H1 (cell line): ENCODE results near the gene VSX1. TPM values are rescaled to one million over a fixed set of nuclear protein-coding genes. Genes with fewer than 3 reads are reported as not detected.

Experiments used
- CTCF ChIA-PET: fragments of 300-600 bp; sonication (Branson Sonifier 250); formaldehyde crosslinking; loops from one replicate; lab custom pipeline; 2021; ENCODE audit not compliant: partially characterized antibody; lab: Charles Lee
- POLR2A ChIA-PET: fragments of 300-600 bp; sonication (Branson Sonifier 250); formaldehyde crosslinking; loops from one replicate; lab custom pipeline; 2021; ENCODE audit warnings: inconsistent platforms; ENCODE audit not compliant: partially characterized antibody; lab: Charles Lee
- DNase-seq, 2 experiments: peaks; one replicate each; pipeline versions ENCODE4 v3.0.0 to v3.0.0-alpha.2; 2010 to 2022; ENCODE audit warnings: low spot score in 2 of 2, low read depth in 1 of 2, mixed read lengths in 1 of 2
- FAIRE-seq: peaks from 2 replicates; lab custom pipeline; 2011; peaks lifted over from hg19 to GRCh38; lab: Jason Lieb, UNC
- H2AFZ ChIP-seq: 2 replicates; pipeline ENCODE4 v1.8.1; 2012; ENCODE audit warnings: low read length, inconsistent platforms
- H2AK5ac ChIP-seq: 2 replicates; pipeline ENCODE4 v1.6.1; 2013; ENCODE audit warnings: low read depth, low read length
- H2BK120ac ChIP-seq: replicated peaks from 2 replicates; pipeline ENCODE3; 2013; ENCODE audit warnings: low read depth, low read length, inconsistent platforms
- H2BK12ac ChIP-seq: 2 replicates; pipeline ENCODE4 v1.6.1; 2013; ENCODE audit warnings: low read depth, low read length
- H2BK15ac ChIP-seq: 2 replicates; pipeline ENCODE4 v1.6.1; 2013; ENCODE audit warnings: low read length
- H2BK20ac ChIP-seq: 2 replicates; pipeline ENCODE4 v1.6.1; 2013; ENCODE audit warnings: low read length
- H2BK5ac ChIP-seq: 2 replicates; pipeline ENCODE4 v1.6.1; 2013; ENCODE audit warnings: low read depth, low read length
- H3K14ac ChIP-seq: 2 replicates; pipeline ENCODE4 v1.6.1; 2013; ENCODE audit warnings: inconsistent platforms; ENCODE audit not compliant: insufficient read length
- H3K18ac ChIP-seq: 2 replicates; pipeline ENCODE4 v1.6.1; 2013; ENCODE audit warnings: low read length; ENCODE audit errors: extremely low read depth
- H3K23ac ChIP-seq: 2 replicates; pipeline ENCODE4 v1.6.1; 2013; ENCODE audit warnings: inconsistent platforms; ENCODE audit not compliant: insufficient read length
- H3K23me2 ChIP-seq: 2 replicates; pipeline ENCODE4 v1.6.1; 2013; ENCODE audit warnings: low read depth, low read length
- H3K27ac ChIP-seq: 2 replicates; pipeline ENCODE4 v1.6.1; 2011; ENCODE audit warnings: low read depth, low read length, inconsistent platforms
- H3K27me3 ChIP-seq, 4 experiments: replicated peaks in 1 of 4; 1 replicate in 1 of 4; 2 replicates in 3 of 4; pipeline versions ENCODE4 v1.6.1 to v1.8.1; 2011 to 2013; ENCODE audit warnings: low read length in 3 of 4, mild to moderate bottlenecking in 3 of 4, inconsistent platforms in 2 of 4, mixed read lengths in 2 of 4, moderate library complexity in 1 of 4; ENCODE audit not compliant: control insufficient read depth in 3 of 4, insufficient read depth in 3 of 4; ENCODE audit errors: extremely low read depth in 1 of 4
- H3K36me3 ChIP-seq, 4 experiments: 2 replicates each; pipeline versions ENCODE4 v1.6.1 to v1.8.1; 2011 to 2013; ENCODE audit warnings: mild to moderate bottlenecking in 4 of 4, low read length in 3 of 4, moderate library complexity in 2 of 4, control low read depth in 1 of 4, inconsistent platforms in 1 of 4; ENCODE audit not compliant: insufficient read depth in 4 of 4, control insufficient read depth in 2 of 4
- H3K4ac ChIP-seq: replicated peaks from 2 replicates; pipeline ENCODE3; 2013; ENCODE audit warnings: low read length, low read depth, mixed read lengths, inconsistent platforms; ENCODE audit not compliant: insufficient read length
- H3K4me1 ChIP-seq, 4 experiments: replicated peaks in 1 of 4; 1 replicate in 1 of 4; 2 replicates in 3 of 4; pipeline versions ENCODE4 v1.6.1 to v1.8.1; 2011 to 2013; ENCODE audit warnings: low read length in 3 of 4, inconsistent platforms in 2 of 4, mixed read lengths in 1 of 4; ENCODE audit not compliant: insufficient read depth in 4 of 4, control insufficient read depth in 3 of 4
- H3K4me2 ChIP-seq, 2 experiments: 2 replicates each; pipeline versions ENCODE4 v1.6.1 to v1.8.1; 2011 to 2013; ENCODE audit warnings: low read depth in 2 of 2, low read length in 2 of 2, control low read depth in 1 of 2, inconsistent platforms in 1 of 2, mild to moderate bottlenecking in 1 of 2; ENCODE audit not compliant: insufficient read depth in 1 of 2
- H3K4me3 ChIP-seq, 4 experiments: fragments of 200-600, 300-600 bp in 1 of 4; sonication (generic), shearing (Covaris generic), sonication (Bioruptor Twin) in 1 of 4; 2 replicates each; pipeline versions ENCODE4 v1.5.1 to v1.8.1; 2011 to 2016; ENCODE audit warnings: low read length in 4 of 4, low read depth in 3 of 4, control low read depth in 2 of 4, inconsistent platforms in 2 of 4, mild to moderate bottlenecking in 2 of 4, mixed read lengths in 1 of 4, moderate library complexity in 1 of 4; ENCODE audit not compliant: insufficient read depth in 2 of 4; ENCODE audit errors: extremely low read depth in 1 of 4
- H3K56ac ChIP-seq: replicated peaks from 2 replicates; pipeline ENCODE3; 2013; ENCODE audit warnings: low read depth, mild to moderate bottlenecking, mixed read lengths, low read length, inconsistent platforms; ENCODE audit not compliant: insufficient read length
- H3K79me1 ChIP-seq: 2 replicates; pipeline ENCODE4 v1.6.1; 2013; ENCODE audit warnings: low read depth, low read length, control low read depth
- H3K79me2 ChIP-seq, 2 experiments: 2 replicates each; pipeline versions ENCODE4 v1.6.1 to v1.8.1; 2012 to 2013; ENCODE audit warnings: low read length in 2 of 2, mild to moderate bottlenecking in 2 of 2, inconsistent platforms in 1 of 2; ENCODE audit not compliant: insufficient read depth in 2 of 2, control insufficient read depth in 1 of 2
- H3K9ac ChIP-seq, 4 experiments: replicated peaks in 1 of 4; 1 replicate in 1 of 4; 2 replicates in 3 of 4; pipeline versions ENCODE4 v1.6.1 to v1.8.1; 2011 to 2013; ENCODE audit warnings: low read depth in 3 of 4, low read length in 3 of 4, control low read depth in 2 of 4, mild to moderate bottlenecking in 2 of 4, moderate library complexity in 2 of 4, inconsistent platforms in 1 of 4; ENCODE audit errors: extremely low read depth in 1 of 4
- H3K9me3 ChIP-seq, 2 experiments: 2 replicates each; pipeline versions ENCODE4 v1.6.1 to v1.8.1; 2012 to 2013; ENCODE audit warnings: mild to moderate bottlenecking in 2 of 2, moderate library complexity in 2 of 2, control low read depth in 1 of 2, inconsistent platforms in 1 of 2, low read depth in 1 of 2, low read length in 1 of 2, mixed read lengths in 1 of 2; ENCODE audit not compliant: insufficient read depth in 2 of 2
- H4K20me1 ChIP-seq, 2 experiments: replicated peaks in 1 of 2; 2 replicates each; pipeline versions ENCODE3 to v1.8.1; 2011 to 2013; ENCODE audit warnings: inconsistent platforms in 2 of 2, low read length in 2 of 2, mild to moderate bottlenecking in 1 of 2; ENCODE audit not compliant: insufficient read depth in 2 of 2, control insufficient read depth in 1 of 2
- H4K5ac ChIP-seq: 2 replicates; pipeline ENCODE4 v1.6.1; 2013; ENCODE audit warnings: low read length, low read depth, mixed read lengths, inconsistent platforms; ENCODE audit not compliant: insufficient read length
- H4K8ac ChIP-seq: 2 replicates; pipeline ENCODE4 v1.8.0; 2013; ENCODE audit warnings: mild to moderate bottlenecking, moderate library complexity, low read length, inconsistent platforms; ENCODE audit not compliant: insufficient read depth; ENCODE audit errors: extremely low read depth
- H4K91ac ChIP-seq: replicated peaks from 2 replicates; pipeline ENCODE3; 2013; ENCODE audit warnings: low read length, mixed read lengths, inconsistent platforms; ENCODE audit not compliant: insufficient read length
- BCL11A ChIP-seq, 2 experiments: IDR thresholded peaks; one replicate each; pipeline ENCODE4 v1.6.1; 2011; ENCODE audit warnings: low read depth in 2 of 2, low read length in 2 of 2, mild to moderate bottlenecking in 2 of 2
- HDAC2 ChIP-seq, 2 experiments: fragments of 300-600 bp in 1 of 2; sonication (generic) in 1 of 2; IDR thresholded peaks; 2 replicates each; pipeline ENCODE4 v1.6.1; 2011 to 2012; ENCODE audit warnings: low read depth in 2 of 2, low read length in 2 of 2, mild to moderate bottlenecking in 2 of 2, moderate library complexity in 2 of 2, borderline replicate concordance in 1 of 2, inconsistent platforms in 1 of 2
- POLR2A ChIP-seq, 2 experiments: IDR thresholded peaks; 1 replicate in 1 of 2; 2 replicates in 1 of 2; pipeline ENCODE4 v1.6.1; 2011; ENCODE audit warnings: low read depth in 2 of 2, low read length in 2 of 2, mild to moderate bottlenecking in 2 of 2; ENCODE audit errors: control extremely low read depth in 1 of 2
- POLR2AphosphoS5 ChIP-seq: IDR thresholded peaks from 2 replicates; pipeline ENCODE4 v1.6.1; 2011; ENCODE audit warnings: low read depth, low read length
- SIRT6 ChIP-seq: IDR thresholded peaks from one replicate; pipeline ENCODE4 v1.7.1; 2012; ENCODE audit warnings: low read length, inconsistent platforms
- WGBS, 2 experiments: shearing (Covaris generic) in 1 of 2; methylation state at CpG; one replicate each; pipeline versions ENCODE4 v1.1.6 to v1.1.7; 2013 to 2015; ENCODE audit warnings: low lambda C conversion rate in 2 of 2, mixed read lengths in 2 of 2, inconsistent platforms in 1 of 2, low coverage in 1 of 2, missing lambda C conversion rate in 1 of 2; ENCODE audit not compliant: insufficient replicate concordance in 2 of 2, insufficient coverage in 1 of 2, insufficient read length in 1 of 2; ENCODE audit errors: extremely low coverage in 1 of 2, missing lambda C conversion rate in 1 of 2; 5-methylcytosine and 5-hydroxymethylcytosine counted together
- polyA plus RNA-seq, 7 experiments: library from polyadenylated mRNA; depleted of rRNA in 3 of 7; stranded (reverse) in 5 of 7; unstranded in 2 of 7; fragments of >200 nt in 5 of 7; fragments of 200-250 nt in 2 of 7; gene quantifications; 1 replicate in 5 of 7; 2 replicates in 1 of 7; 4 replicates in 1 of 7; pipeline versions ENCODE4 v1.2.1 to v1.2.3, GENCODE V29; 2011 to 2013; ENCODE audit warnings: missing spikeins in 2 of 7, mixed read lengths in 2 of 7
- total RNA-seq: library from RNA; stranded (reverse); fragmentation: NEBNext Ultra II Directional; extraction: Animal tissue kit (Norgen Biotek cat#: 25700); gene quantifications from 2 replicates; pipeline ENCODE4 v1.2.1, GENCODE V29; 2021

VSX1 gene
- total and polyA plus RNA-seq, 2 of the 8 experiments (the other 6 are each of a cell fraction or from before 2014, with no cell fraction given), result 0.14 TPM; not detected in 1

GRCh38 chr20:25065072-25065624 lies 16.8 kb downstream of the VSX1 start:
- FAIRE-seq, result no peak
- H2BK120ac ChIP-seq, result no peak overlapping the region
- 83% methylated on average over 9 of the region's 9 CpGs; no CpG with 5 or more reads in 1 of the 2 experiments for WGBS, 2 experiments
- TF ChIP-seq SIRT6 (no peak), POLR2A (IDR thresholded peaks at IDR 0.05; ENCODE audit: control extremely low read depth in 1 of 2, low read depth in 2 of 2, low read length in 2 of 2) (no peak), POLR2AphosphoS5 (no peak), BCL11A (IDR thresholded peaks at IDR 0.05; ENCODE audit: low read depth in 2 of 2, low read length in 2 of 2) (no peak), HDAC2 (IDR thresholded peaks at IDR 0.05; ENCODE audit: borderline replicate concordance in 1 of 2, low read depth in 2 of 2, low read length in 2 of 2) (no peak)
- peaks cover 0 to 29% (median 17%) of the 10 kb centered on the region in 4 experiments; a peak in 6 of 7 replicates for H3K27me3 ChIP-seq
- no peak overlapping the region for H3K9ac ChIP-seq
- POLR2A ChIA-PET, result interaction anchor here (0.6 to 2.7 kb wide), 2 partner anchors 29 to 72 kb away, joined by 4 to 8 read pairs; no protein-coding TSS in a partner anchor
- no peaks in the 10 kb centered on the region for H3K79me1 ChIP-seq
- H2AK5ac ChIP-seq, result no peak overlapping the region
- H4K5ac ChIP-seq, result no peak overlapping the region
- no peak for DNase-seq
- H3K79me2 ChIP-seq, result no peaks in the 10 kb centered on the region
- H3K4me3 ChIP-seq, result no peak overlapping the region
- H3K4ac ChIP-seq, result no peak overlapping the region
- no peak overlapping the region for H2BK20ac ChIP-seq
- peaks cover 0 to 10% of the 10 kb centered on the region in 2 experiments for H4K20me1 ChIP-seq
- H2BK5ac ChIP-seq, result no peak overlapping the region
- CTCF ChIA-PET, result interaction anchor here (0.5 to 9.1 kb wide), 35 partner anchors 10 to 190 kb away, joined by 3 to 121 read pairs (median 4); partner anchors contain the start of gene VSX1
- no peak overlapping the region; the same call in 1 of the 2 replicates for H4K8ac ChIP-seq
- H2BK12ac ChIP-seq, result no peak overlapping the region; the same call in 1 of the 2 replicates
- H3K56ac ChIP-seq, result no peak overlapping the region
- H3K36me3 ChIP-seq, result no peaks in the 10 kb centered on the region
- no peak overlapping the region for H3K14ac ChIP-seq
- H4K91ac ChIP-seq, result no peak overlapping the region
- no peak overlapping the region for H3K23ac ChIP-seq
- no peak overlapping the region for H3K18ac ChIP-seq
- no peaks in the 10 kb centered on the region for H3K9me3 ChIP-seq
- no peak overlapping the region for H2BK15ac ChIP-seq
- no peak overlapping the region for H2AFZ ChIP-seq
- H3K23me2 ChIP-seq, result peaks cover 8% of the 10 kb centered on the region; the same call in 1 of the 2 replicates
- peaks cover 0 to 2% (median 0%) of the 10 kb centered on the region in 4 experiments; a peak in 1 of 7 replicates for H3K4me1 ChIP-seq
- H3K27ac ChIP-seq, result no peak overlapping the region
- H3K4me2 ChIP-seq, result no peak overlapping the region
